PC-9 (cell line): Measurements from ENCODE around the gene NECTIN1. TPM values are rescaled to one million over a fixed set of nuclear protein-coding genes. Genes with fewer than 3 reads are reported as not detected.

Source experiments
- BruUV-seq: library from RNA; stranded (reverse); fragments of 400-500 nt; replicated peaks from 2 replicates; lab custom pipeline; 2021; lab: Mats Ljungman, UMichigan
- CTCF ChIA-PET: fragments of 300-600 bp; sonication (Branson Sonifier 250); formaldehyde crosslinking; loops from one replicate; lab custom pipeline; 2022; ENCODE audit warnings: antibody characterized with exemption; lab: Charles Lee
- POLR2A ChIA-PET: fragments of 300-600 bp; sonication (Branson Sonifier 250); formaldehyde crosslinking; loops from one replicate; lab custom pipeline; 2022; ENCODE audit warnings: antibody characterized with exemption; ENCODE audit not compliant: unreplicated experiment; lab: Charles Lee
- DNase-seq, 2 experiments: peaks; one replicate each; pipeline versions ENCODE4 v3.0.0 to v3.0.0-alpha.2; 2015 to 2022; ENCODE audit warnings: mixed read lengths in 1 of 2
- H2AFZ ChIP-seq: fragments of 200-600 bp; sonication (generic); 2 replicates; pipeline ENCODE4 v1.8.1; 2017; ENCODE audit warnings: antibody characterized with exemption
- H3F3A ChIP-seq: fragments of 200-600 bp; sonication (generic); 2 replicates; pipeline ENCODE4 v1.8.1; 2017; ENCODE audit warnings: antibody characterized with exemption, mild to moderate bottlenecking, low read depth; ENCODE audit not compliant: insufficient read depth
- H3K27ac ChIP-seq: fragments of 200-600 bp; sonication (generic); 2 replicates; pipeline ENCODE4 v1.6.1; 2016; ENCODE audit warnings: mixed run types
- H3K27me3 ChIP-seq: fragments of 200-600 bp; sonication (generic); 2 replicates; pipeline ENCODE4 v1.6.1; 2016; ENCODE audit warnings: low read depth, mixed run types; ENCODE audit not compliant: insufficient read depth
- H3K36me3 ChIP-seq: fragments of 200-600 bp; sonication (generic); 2 replicates; pipeline ENCODE4 v1.6.1; 2016; ENCODE audit warnings: low read depth, mixed run types
- H3K4me1 ChIP-seq: fragments of 200-600 bp; sonication (generic); replicated peaks from 2 replicates; pipeline ENCODE4 v1.6.1; 2016; ENCODE audit warnings: mixed run types; ENCODE audit not compliant: insufficient read depth
- H3K4me2 ChIP-seq: fragments of 200-600 bp; sonication (generic); 2 replicates; pipeline ENCODE4 v1.6.1; 2017; ENCODE audit warnings: mixed run types
- H3K4me3 ChIP-seq: fragments of 200-600 bp; sonication (generic); 2 replicates; pipeline ENCODE4 v1.6.1; 2016; ENCODE audit warnings: mixed run types
- H3K79me2 ChIP-seq: fragments of 200-600 bp; sonication (generic); 2 replicates; pipeline ENCODE4 v1.6.1; 2017; ENCODE audit warnings: low read depth, mixed run types
- H3K9me2 ChIP-seq: fragments of 200-600 bp; sonication (generic); 2 replicates; pipeline ENCODE4 v1.8.1; 2017; ENCODE audit warnings: mild to moderate bottlenecking; ENCODE audit not compliant: insufficient read depth
- H3K9me3 ChIP-seq: fragments of 200-600 bp; sonication (generic); 2 replicates; pipeline ENCODE4 v1.8.1; 2016; ENCODE audit warnings: low read depth; ENCODE audit not compliant: insufficient read depth
- H4K20me1 ChIP-seq: fragments of 200-600 bp; sonication (generic); 2 replicates; pipeline ENCODE4 v1.8.1; 2017; ENCODE audit not compliant: insufficient read depth
- CTCF ChIP-seq: fragments of 200-600 bp; sonication (generic); conservative IDR thresholded peaks from 2 replicates; pipeline ENCODE4 v1.6.1; 2017; ENCODE audit warnings: mixed run types, antibody characterized with exemption, mild to moderate bottlenecking, moderate library complexity
- EZH2 ChIP-seq: fragments of 200-600 bp; sonication (generic); IDR thresholded peaks from 2 replicates; pipeline ENCODE4 v1.8.0; 2017; ENCODE audit warnings: antibody characterized with exemption, low read depth
- intact Hi-C: fragments of 100-400 bp; cut with micrococcal nuclease; formaldehyde crosslinking; loops from one replicate; pipeline ENCODE4 v1.10.0; 2022; ENCODE audit not compliant: unreplicated experiment
- total RNA-seq: library from RNA; stranded (reverse); gene quantifications from 2 replicates; pipeline ENCODE4 v1.2.3, GENCODE V29; 2021

Gene NECTIN1
- total RNA-seq, 1 experiment from 2014 or later: 17.6 TPM

DNA sequence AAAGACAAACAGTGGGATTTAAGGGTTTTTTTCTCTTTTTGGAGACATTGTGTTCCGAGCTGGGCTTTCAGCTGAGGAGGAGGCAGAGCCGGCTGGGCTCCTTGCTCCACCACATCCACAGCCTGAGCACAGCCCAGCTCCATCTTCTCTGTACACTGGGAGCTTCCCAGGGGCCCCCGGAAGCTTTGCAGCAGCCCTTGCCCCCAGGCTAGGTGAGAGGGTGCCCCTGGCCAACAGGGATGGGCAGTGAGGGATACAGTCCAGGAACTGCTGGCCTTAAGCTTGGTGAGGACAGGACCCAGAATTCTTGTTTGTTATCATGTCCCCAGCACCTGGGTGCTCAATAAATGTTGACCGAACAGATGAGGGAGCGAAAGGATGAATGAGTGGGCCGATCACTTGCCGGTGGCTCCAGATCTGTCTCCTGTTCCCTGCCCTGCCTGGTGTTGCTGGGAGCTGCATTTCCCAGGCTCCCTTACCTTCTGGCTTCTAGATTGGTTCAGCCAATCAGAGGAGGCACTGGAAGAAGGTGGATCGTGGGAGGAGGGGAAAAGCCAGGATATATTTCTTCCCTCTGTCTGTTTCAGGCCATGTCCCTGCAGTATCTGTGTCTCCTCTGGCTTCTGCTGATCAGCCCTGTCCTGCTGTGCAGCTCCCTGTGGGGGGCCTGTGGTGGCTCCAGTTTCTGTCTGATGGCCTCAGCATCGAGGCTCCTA lies 26.5 kb upstream of the NECTIN1 start:
- H3K4me3 ChIP-seq: no peak overlapping the region
- no peak for DNase-seq
- no peaks in the 10 kb centered on the region for H3F3A ChIP-seq
- H3K4me1 ChIP-seq: peaks cover 13% of the 10 kb centered on the region
- ChIA-PET CTCF (interaction anchor here (0.6 kb wide), 1 partner anchor 341 kb away, joined by 4 read pairs; no protein-coding TSS in a partner anchor), POLR2A (no interaction called here)
- H3K27me3 ChIP-seq: peaks cover 65% of the 10 kb centered on the region
- H3K4me2 ChIP-seq: no peak overlapping the region
- no peaks in the 10 kb centered on the region for H3K9me2 ChIP-seq
- no peak overlapping the region for H2AFZ ChIP-seq
- H4K20me1 ChIP-seq: no peaks in the 10 kb centered on the region
- BruUV-seq: no TSS peak
- H3K36me3 ChIP-seq: no peaks in the 10 kb centered on the region
- no peaks in the 10 kb centered on the region for H3K79me2 ChIP-seq
- no peaks in the 10 kb centered on the region for H3K9me3 ChIP-seq
- no peak for TF ChIP-seq EZH2
- no peak for TF ChIP-seq CTCF
- H3K27ac ChIP-seq: no peak overlapping the region
- intact Hi-C loops: no loop called here

- H3F3A ChIP-seq: no peaks in the 10 kb centered on the region
- H3K27me3 ChIP-seq: peaks cover 72% of the 10 kb centered on the region
- no peaks in the 10 kb centered on the region for H3K36me3 ChIP-seq
- intact Hi-C loops: no loop called here
- ChIA-PET POLR2A (no interaction called here), CTCF (no interaction called here)
- BruUV-seq: no TSS peak
- H4K20me1 ChIP-seq: no peaks in the 10 kb centered on the region
- no peaks in the 10 kb centered on the region for H3K79me2 ChIP-seq
- no peak overlapping the region for H2AFZ ChIP-seq
- no peaks in the 10 kb centered on the region for H3K9me2 ChIP-seq
- TF ChIP-seq CTCF (no peak), EZH2 (no peak)
- no peak for DNase-seq
- H3K4me1 ChIP-seq: peaks cover 13% of the 10 kb centered on the region
- no peaks in the 10 kb centered on the region for H3K9me3 ChIP-seq
- no peak overlapping the region for H3K4me2 ChIP-seq
- H3K4me3 ChIP-seq: no peak overlapping the region
- no peak overlapping the region for H3K27ac ChIP-seq
Observed at GRCh38 chr11:119754656-119755355, 25.8 kb upstream of the NECTIN1 start.

DNA sequence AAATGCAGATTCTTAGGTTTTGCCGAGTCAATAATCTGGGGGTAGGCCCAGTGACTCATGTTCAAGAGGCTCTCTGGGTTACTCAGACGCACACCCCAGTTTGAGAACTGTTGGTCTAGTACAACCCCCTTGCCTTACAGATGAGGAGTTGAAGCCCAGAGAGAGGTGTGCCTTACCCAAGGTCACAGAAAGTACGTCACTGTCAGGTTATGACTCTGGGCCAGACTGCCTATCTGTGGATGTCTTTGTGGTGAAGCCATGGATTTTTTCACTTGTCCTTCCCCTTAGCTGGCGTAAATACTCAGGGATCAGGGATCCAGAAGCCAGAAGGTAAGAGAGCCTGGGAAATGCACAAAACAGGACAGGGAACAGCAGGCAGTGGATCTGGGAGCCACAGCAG lies 25.2 kb upstream of the NECTIN1 start:
- Histone ChIP-seq H3K4me3 (no peak overlapping the region), H3K27me3 (peaks cover 77% of the 10 kb centered on the region), H3K36me3 (no peaks in the 10 kb centered on the region), H2AFZ (no peak overlapping the region), H3K27ac (no peak overlapping the region), H3K79me2 (no peaks in the 10 kb centered on the region), H3F3A (no peaks in the 10 kb centered on the region), H3K4me1 (peaks cover 7% of the 10 kb centered on the region), H4K20me1 (no peaks in the 10 kb centered on the region), H3K9me3 (no peaks in the 10 kb centered on the region), H3K4me2 (no peak overlapping the region), H3K9me2 (no peaks in the 10 kb centered on the region)
- TF ChIP-seq CTCF (no peak), EZH2 (no peak)
- CTCF ChIA-PET: no interaction called here
- no TSS peak for BruUV-seq
- intact Hi-C loops: no loop called here
- no peak for DNase-seq
- POLR2A ChIA-PET: no interaction called here
